HuH-7.5 (cell line): ENCODE results near the gene PPM1A.
"Not testable (repeated sequence)": the region's sequence is repeated elsewhere in the genome, so short reads cannot be mapped to it uniquely, and the experiment has no call there.

Source experiments
- DNase-seq: peaks from one replicate; pipeline ENCODE4 v3.0.0; 2011; ENCODE audit warnings: low spot score

PPM1A gene

GRCh38 chr14:60266021-60266937 is 17.3 kb downstream of the PPM1A start:
- DNase-seq = no peak

- DNase-seq = no peak
Measured at GRCh38 chr14:60272177-60272576, 23.2 kb downstream of the PPM1A start.

- no peak for DNase-seq
Measured at GRCh38 chr14:60273956-60274355, 24.9 kb downstream of the PPM1A start.

GRCh38 chr14:60274448-60274847 is 25.4 kb downstream of the PPM1A start:
- no peak for DNase-seq

- DNase-seq = no peak
Measured at GRCh38 chr14:60275932-60276331, 26.9 kb downstream of the PPM1A start.

GRCh38 chr14:60276347-60276746 is 27.3 kb downstream of the PPM1A start:
- DNase-seq = no peak

GRCh38 chr14:60277605-60278190 is 28.7 kb downstream of the PPM1A start:
- DNase-seq = no peak

- DNase-seq = no peak
Measured at GRCh38 chr14:60278350-60278749, 29.3 kb downstream of the PPM1A start.

- DNase-seq = no peak
Measured at GRCh38 chr14:60287452-60287851, 38.4 kb downstream of the PPM1A start.

GRCh38 chr14:60288279-60288678 is 39.3 kb downstream of the PPM1A start:
- DNase-seq = no peak

GRCh38 chr14:60294411-60295069 is 45.5 kb downstream of the PPM1A start:
- no peak for DNase-seq

- DNase-seq = no peak
Measured at GRCh38 chr14:60300019-60300418, 51.0 kb downstream of the PPM1A start.

- DNase-seq = no peak
Measured at GRCh38 chr14:60301685-60302084, 52.7 kb downstream of the PPM1A start.

GRCh38 chr14:60302663-60303062 is 53.6 kb downstream of the PPM1A start:
- no peak for DNase-seq

GRCh38 chr14:60303745-60304144 is 54.7 kb downstream of the PPM1A start:
- no peak for DNase-seq

- DNase-seq = no peak
Measured at GRCh38 chr14:60304509-60304908, 55.5 kb downstream of the PPM1A start.

GRCh38 chr14:60309867-60310552 is 61.0 kb downstream of the PPM1A start:
- DNase-seq = no peak

GRCh38 chr14:60311417-60311816 is 62.4 kb downstream of the PPM1A start:
- no peak for DNase-seq

GRCh38 chr14:60313093-60313492 is 64.1 kb downstream of the PPM1A start:
- no peak for DNase-seq

- no peak for DNase-seq
Measured at GRCh38 chr14:60315196-60315990, 66.4 kb downstream of the PPM1A start.

- no peak for DNase-seq
Measured at GRCh38 chr14:60317609-60318008, 68.6 kb downstream of the PPM1A start.

GRCh38 chr14:60320860-60321259 is 71.8 kb downstream of the PPM1A start:
- not testable (repeated sequence) for DNase-seq
